Measurements from ENCODE around the gene ZC3H12A.

DNA sequence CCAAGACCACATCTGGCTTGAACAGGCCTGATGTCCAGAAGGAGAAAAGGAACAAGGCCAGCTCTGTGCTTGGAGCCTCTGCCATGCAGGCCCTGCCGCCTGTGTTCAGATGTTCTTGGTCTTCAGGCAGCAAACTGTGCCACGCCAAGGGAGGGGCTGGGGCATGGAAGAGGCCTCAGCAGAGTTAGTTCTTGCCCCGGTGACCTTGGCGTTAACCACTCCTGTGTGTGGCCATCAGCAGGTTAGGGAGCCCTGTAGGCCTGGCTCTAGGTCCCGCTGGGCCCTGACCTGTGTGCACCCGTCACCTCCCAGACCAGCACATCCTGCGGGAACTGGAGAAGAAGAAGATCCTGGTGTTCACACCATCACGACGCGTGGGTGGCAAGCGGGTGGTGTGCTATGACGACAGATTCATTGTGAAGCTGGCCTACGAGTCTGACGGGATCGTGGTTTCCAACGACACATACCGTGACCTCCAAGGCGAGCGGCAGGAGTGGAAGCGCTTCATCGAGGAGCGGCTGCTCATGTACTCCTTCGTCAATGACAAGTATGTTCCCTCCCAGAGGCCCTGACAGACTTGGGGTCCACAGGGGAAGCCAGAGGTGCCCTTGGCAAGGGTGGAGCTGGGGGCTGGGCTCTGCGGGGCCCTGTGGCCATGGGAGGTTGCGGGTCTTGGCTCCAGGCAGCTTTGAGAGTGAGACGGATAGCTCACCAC, 7.1 kb downstream of the ZC3H12A start:
- TF ChIP-seq, protein P1, sequence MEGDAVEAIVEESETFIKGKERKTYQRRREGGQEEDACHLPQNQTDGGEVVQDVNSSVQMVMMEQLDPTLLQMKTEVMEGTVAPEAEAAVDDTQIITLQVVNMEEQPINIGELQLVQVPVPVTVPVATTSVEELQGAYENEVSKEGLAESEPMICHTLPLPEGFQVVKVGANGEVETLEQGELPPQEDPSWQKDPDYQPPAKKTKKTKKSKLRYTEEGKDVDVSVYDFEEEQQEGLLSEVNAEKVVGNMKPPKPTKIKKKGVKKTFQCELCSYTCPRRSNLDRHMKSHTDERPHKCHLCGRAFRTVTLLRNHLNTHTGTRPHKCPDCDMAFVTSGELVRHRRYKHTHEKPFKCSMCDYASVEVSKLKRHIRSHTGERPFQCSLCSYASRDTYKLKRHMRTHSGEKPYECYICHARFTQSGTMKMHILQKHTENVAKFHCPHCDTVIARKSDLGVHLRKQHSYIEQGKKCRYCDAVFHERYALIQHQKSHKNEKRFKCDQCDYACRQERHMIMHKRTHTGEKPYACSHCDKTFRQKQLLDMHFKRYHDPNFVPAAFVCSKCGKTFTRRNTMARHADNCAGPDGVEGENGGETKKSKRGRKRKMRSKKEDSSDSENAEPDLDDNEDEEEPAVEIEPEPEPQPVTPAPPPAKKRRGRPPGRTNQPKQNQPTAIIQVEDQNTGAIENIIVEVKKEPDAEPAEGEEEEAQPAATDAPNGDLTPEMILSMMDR (IDR thresholded peaks at IDR 0.05), result no peak
- TF ChIP-seq EZH2 (IDR thresholded peaks at IDR 0.05; ENCODE audit: borderline replicate concordance, insufficient read depth, low read depth, low read length, poor library complexity, severe bottlenecking), result no peak
